Adrenal gland (tissue), 12 donors: ENCODE results near the gene XCL2. TPM values are rescaled to one million over a fixed set of nuclear protein-coding genes. Genes with fewer than 3 reads are reported as not detected.

Experiments used
- DNase-seq, 7 donors: peaks; one replicate each; pipeline ENCODE4 v3.0.0-alpha.2; 2019 to 2020
- H3K27ac ChIP-seq, 5 donors: fragments of 200-600 bp; sonication (generic) in 4 of 5; 1 replicate in 3 of 5; 2 replicates in 2 of 5; pipeline versions ENCODE4 v1.5.1 to v1.8.0; 2016 to 2020; ENCODE audit warnings: mild to moderate bottlenecking in 1 of 5
- H3K27me3 ChIP-seq: fragments of 200-600 bp; 2 replicates; pipeline ENCODE4 v1.8.0; 2021
- H3K36me3 ChIP-seq, 2 donors: fragments of 200-600 bp; replicated peaks in 1 of 2; 1 replicate in 1 of 2; 2 replicates in 1 of 2; pipeline versions ENCODE4 v1.5.1 to v1.8.0; 2018 to 2022
- H3K4me1 ChIP-seq, 2 donors: fragments of 200-600 bp; replicated peaks in 1 of 2; 1 replicate in 1 of 2; 2 replicates in 1 of 2; pipeline versions ENCODE4 v1.5.1 to v1.8.0; 2018 to 2021
- H3K4me3 ChIP-seq, 4 donors: fragments of 200-600 bp; sonication (generic) in 3 of 4; one replicate each; pipeline ENCODE4 v1.5.1; 2016 to 2018
- H3K9me3 ChIP-seq, 3 donors: fragments of 200-600 bp; sonication (generic) in 1 of 3; replicated peaks in 1 of 3; 1 replicate in 2 of 3; 2 replicates in 1 of 3; pipeline versions ENCODE4 v1.5.1 to v1.8.0; 2016 to 2021
- POLR2A ChIP-seq, 2 donors: fragments of 450-650 bp; IDR thresholded peaks; one replicate each; pipeline ENCODE4 v1.6.1; 2017; ENCODE audit warnings: antibody characterized with exemption in 2 of 2, mild to moderate bottlenecking in 2 of 2, moderate library complexity in 1 of 2
- WGBS, 4 donors: extraction: QIAGEN DNeasy Blood & Tissue Kit in 2 of 4; methylation state at CpG; one replicate each; pipeline versions ENCODE4 v1.1.5 to v1.1.7; 2013 to 2017; 5-methylcytosine and 5-hydroxymethylcytosine counted together
- intact Hi-C, 2 donors: fragments of 100-400 bp; cut with DNase I; formaldehyde crosslinking; loops; one replicate each; pipeline versions ENCODE4 v1.14.1 to v1.15.0; 2022 to 2023
- polyA plus RNA-seq, 3 donors: library from polyadenylated mRNA; stranded (reverse); fragments of 200-250 nt in 2 of 3; fragments of 350-450 nt in 1 of 3; fragmentation: Illumina TruSeq in 1 of 3; extraction: RNeasy Lipid Tissue Mini Kit (QIAGEN cat#74804) in 1 of 3; gene quantifications; one replicate each; pipeline ENCODE4 v1.2.3, GENCODE V29; 2013 to 2014
- total RNA-seq, 9 donors: library from RNA; depleted of rRNA in 4 of 9; stranded (reverse); fragments of >200 nt in 4 of 9; fragments of 120-200 nt in 1 of 9; fragmentation: NEBNext Ultra II Directional in 1 of 9; extraction: Animal tissue kit (Norgen Biotek cat#: 25700) in 1 of 9; gene quantifications; one replicate each; pipeline versions ENCODE4 v1.1.0 to v1.2.4, GENCODE V29; 2013 to 2023
- TF ChIP-seq, protein P1 (sequence below), 6 experiments: fragments of 450-650 bp in 4 of 6; fragments of 200-600 bp in 2 of 6; sonication (generic) in 1 of 6; IDR thresholded peaks; 1 replicate in 5 of 6; 2 replicates in 1 of 6; pipeline versions ENCODE4 v1.5.1 to v1.8.0; 2016 to 2021; ENCODE audit warnings: antibody characterized with exemption in 6 of 6, mild to moderate bottlenecking in 2 of 6, moderate library complexity in 1 of 6
- donor health status: healthy with polysubstance abuse.
- donor health status: Bipolar disorder and iron deficiency.
- donor health status: DM: yes; HTN: yes; CAD: no.
- donor health status: DM: no; HTN: no; CAD: no.
- donor health status: DM: no; HTN: no; CAD: no.
- donor health status: DM: yes; HTN: yes; CAD: no.

XCL2 gene
- total and polyA plus RNA-seq, 12 donors: 0.33 to 1.5 (median 0.33) TPM; not detected in 9

DNA sequence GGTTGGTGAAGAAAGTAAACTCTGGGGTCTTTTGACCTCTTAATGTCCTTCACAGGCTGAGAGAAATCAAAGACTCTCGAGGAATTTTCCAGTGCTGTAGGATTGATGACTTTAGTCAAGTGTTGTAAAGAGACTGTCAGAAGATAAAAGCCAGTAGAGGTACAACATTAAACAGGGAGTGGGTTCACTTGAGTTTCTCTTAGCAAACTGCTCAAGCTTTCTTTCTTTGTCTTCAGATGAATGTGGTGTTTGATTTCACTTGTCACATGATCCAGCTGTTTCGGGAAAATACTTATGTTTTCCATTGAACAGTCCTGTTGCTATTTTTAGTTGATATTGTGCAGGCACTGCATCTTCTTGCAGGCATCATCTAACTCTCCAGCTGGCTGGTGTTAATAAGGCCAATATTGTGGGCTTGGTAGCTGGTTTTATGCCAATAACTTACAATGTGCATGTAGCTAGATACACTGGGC is 45.6 kb downstream of the XCL2 start:
- H3K4me1 ChIP-seq: peaks cover 0 to 9% of the 10 kb centered on the region in 2 donors
- 30 to 54% (median 49%) methylated on average over 2 of the region's 2 CpGs for WGBS, 4 donors
- no peak overlapping the region for H3K4me3 ChIP-seq
- H3K9me3 ChIP-seq: no peaks in the 10 kb centered on the region
- no peaks in the 10 kb centered on the region for H3K27me3 ChIP-seq
- intact Hi-C loops: no loop called here
- H3K27ac ChIP-seq: no peak overlapping the region
- no peaks in the 10 kb centered on the region for H3K36me3 ChIP-seq
- no peak for TF ChIP-seq POLR2A (IDR thresholded peaks at IDR 0.05)
- TF ChIP-seq, protein P1, sequence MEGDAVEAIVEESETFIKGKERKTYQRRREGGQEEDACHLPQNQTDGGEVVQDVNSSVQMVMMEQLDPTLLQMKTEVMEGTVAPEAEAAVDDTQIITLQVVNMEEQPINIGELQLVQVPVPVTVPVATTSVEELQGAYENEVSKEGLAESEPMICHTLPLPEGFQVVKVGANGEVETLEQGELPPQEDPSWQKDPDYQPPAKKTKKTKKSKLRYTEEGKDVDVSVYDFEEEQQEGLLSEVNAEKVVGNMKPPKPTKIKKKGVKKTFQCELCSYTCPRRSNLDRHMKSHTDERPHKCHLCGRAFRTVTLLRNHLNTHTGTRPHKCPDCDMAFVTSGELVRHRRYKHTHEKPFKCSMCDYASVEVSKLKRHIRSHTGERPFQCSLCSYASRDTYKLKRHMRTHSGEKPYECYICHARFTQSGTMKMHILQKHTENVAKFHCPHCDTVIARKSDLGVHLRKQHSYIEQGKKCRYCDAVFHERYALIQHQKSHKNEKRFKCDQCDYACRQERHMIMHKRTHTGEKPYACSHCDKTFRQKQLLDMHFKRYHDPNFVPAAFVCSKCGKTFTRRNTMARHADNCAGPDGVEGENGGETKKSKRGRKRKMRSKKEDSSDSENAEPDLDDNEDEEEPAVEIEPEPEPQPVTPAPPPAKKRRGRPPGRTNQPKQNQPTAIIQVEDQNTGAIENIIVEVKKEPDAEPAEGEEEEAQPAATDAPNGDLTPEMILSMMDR (IDR thresholded peaks at IDR 0.05): no peak
- no peak for DNase-seq

DNA sequence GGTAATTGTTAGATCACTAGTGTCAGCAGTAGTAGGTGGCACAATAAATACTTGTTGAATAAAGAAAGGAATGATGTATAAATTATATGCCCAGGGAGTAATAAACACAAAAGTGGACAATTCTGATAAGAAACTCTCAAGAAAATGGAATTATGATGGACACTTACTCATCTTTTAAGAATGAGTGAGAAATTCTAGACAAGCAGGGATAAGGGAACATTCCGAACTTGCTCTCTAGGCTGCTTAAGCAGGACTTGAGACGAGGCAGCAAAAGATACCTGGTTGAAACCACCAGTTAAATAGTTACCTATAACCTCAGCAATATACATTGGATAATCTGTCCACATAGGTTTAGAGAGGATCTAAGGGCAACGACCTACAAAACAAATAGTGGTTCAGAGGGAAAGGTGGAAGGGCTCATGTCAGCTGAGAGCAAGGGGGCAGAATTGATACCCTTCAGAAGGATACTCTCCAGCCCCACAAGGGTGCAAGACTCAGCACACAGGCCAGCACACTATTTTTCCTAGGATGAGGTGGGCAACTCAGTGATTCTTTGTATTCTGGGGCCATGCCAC is 46.3 kb downstream of the XCL2 start:
- Histone ChIP-seq H3K36me3 (no peaks in the 10 kb centered on the region), H3K9me3 (no peaks in the 10 kb centered on the region), H3K4me1 (peaks cover 0 to 9% of the 10 kb centered on the region in 2 donors), H3K4me3 (no peak overlapping the region), H3K27me3 (no peaks in the 10 kb centered on the region), H3K27ac (no peak overlapping the region)
- intact Hi-C loops: no loop called here
- no peak for DNase-seq
- TF ChIP-seq, protein P1 (IDR thresholded peaks at IDR 0.05): no peak
- no peak for TF ChIP-seq POLR2A (IDR thresholded peaks at IDR 0.05)
- 69 to 84% (median 77%) methylated on average over 3 of the region's 3 CpGs for WGBS, 4 donors

DNA sequence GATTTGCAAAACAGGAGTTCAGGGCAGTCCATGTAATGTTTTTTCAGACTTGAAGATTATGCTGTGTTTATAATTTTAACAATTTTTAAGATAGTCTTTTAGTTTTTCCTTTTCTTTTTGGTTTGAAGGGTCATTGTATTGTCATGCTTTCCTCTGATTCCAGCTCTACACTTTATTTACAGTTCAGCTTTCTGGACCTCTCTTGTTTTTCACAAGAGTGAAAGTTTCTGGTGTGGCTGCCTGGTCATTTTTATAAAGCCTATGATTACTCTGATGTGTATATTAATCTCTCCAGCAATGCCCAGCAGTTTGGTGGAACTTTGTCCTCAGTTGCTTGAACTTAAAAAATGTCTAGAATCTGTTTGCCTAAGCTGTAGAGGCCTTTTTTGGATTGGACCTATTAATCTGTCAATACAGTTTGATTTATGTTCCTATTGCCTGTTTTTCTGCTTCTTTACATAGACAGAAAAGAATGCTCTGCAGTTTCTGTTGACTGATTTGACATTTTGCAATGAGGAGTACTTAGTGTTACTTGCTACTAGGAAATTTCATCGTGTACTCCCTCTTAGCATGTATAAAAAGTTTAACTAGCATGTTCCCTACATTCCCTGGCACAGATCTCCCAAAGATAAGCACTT is 52.2 kb downstream of the XCL2 start:
- H3K27ac ChIP-seq: no peak overlapping the region
- DNase-seq: no peak
- no peaks in the 10 kb centered on the region for H3K36me3 ChIP-seq
- TF ChIP-seq POLR2A (IDR thresholded peaks at IDR 0.05): no peak
- TF ChIP-seq, protein P1 (IDR thresholded peaks at IDR 0.05): no peak
- WGBS, 4 donors: 44 to 72% (median 53%) methylated on average over 1 of the region's 1 CpG
- peaks cover 0 to 8% of the 10 kb centered on the region in 2 donors for H3K4me1 ChIP-seq
- no peaks in the 10 kb centered on the region for H3K27me3 ChIP-seq
- no peaks in the 10 kb centered on the region for H3K9me3 ChIP-seq
- intact Hi-C loops: no loop called here
- H3K4me3 ChIP-seq: no peak overlapping the region

Other genes starting within 250 kb of the XCL2 start
- gene XCL1, start 32.6 kb upstream of the XCL2 start, total RNA-seq: under 1 TPM in 3 of 9 donors, not detected in 6; 0.11 to 0.43 (median 0.23) TPM
- under 1 TPM in 2 of 3 donors, not detected in 1; 0.24 TPM for gene XCL1, start 32.6 kb upstream of the XCL2 start, polyA plus RNA-seq
- gene DPT, start 185.2 kb upstream of the XCL2 start, total RNA-seq: 10 to 100 TPM in 2 of 9 donors, 1 to 10 TPM in 6, under 1 TPM in 1; 0.44 to 59.1 (median 6.3) TPM
- 10 to 100 TPM; 12.9 to 13.4 (median 13.3) TPM for gene DPT, start 185.2 kb upstream of the XCL2 start, polyA plus RNA-seq